ENCODE measurements around the gene PRRX2. TPM values are rescaled to one million over a fixed set of nuclear protein-coding genes. Genes with fewer than 3 reads are reported as not detected.

The PRRX2 gene
- polyA plus RNA-seq, 10 donors, result 1.7 to 9.3 (median 3.9) TPM

- DNase-seq, result peak in 2 of 3 donors; percentile 28 to 62
Observed at GRCh38 chr9:129676975-129677374, 11.5 kb downstream of the PRRX2 start.

DNA sequence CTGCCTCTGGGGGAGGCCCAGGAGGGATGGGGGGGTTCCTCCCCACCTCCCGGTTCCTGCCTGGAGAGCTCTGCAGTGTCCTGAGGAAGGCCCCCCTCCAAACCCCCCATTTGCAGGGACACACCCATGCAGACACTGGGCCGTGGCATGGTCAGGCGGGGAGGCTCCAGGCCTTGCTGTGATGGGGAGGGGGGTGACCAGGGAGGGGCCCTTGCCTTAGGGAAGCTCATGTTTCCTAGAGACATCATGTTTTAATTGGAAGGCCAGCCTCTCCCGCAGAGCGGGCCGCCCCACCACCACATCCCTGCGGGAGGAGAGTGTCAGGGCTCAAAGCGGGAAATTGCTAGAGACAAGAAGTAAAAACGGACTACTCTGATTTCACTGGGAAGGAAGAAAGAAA is 12.0 kb downstream of the PRRX2 start:
- DNase-seq, result peak in 2 of 3 donors; percentile 41 to 79

DNA sequence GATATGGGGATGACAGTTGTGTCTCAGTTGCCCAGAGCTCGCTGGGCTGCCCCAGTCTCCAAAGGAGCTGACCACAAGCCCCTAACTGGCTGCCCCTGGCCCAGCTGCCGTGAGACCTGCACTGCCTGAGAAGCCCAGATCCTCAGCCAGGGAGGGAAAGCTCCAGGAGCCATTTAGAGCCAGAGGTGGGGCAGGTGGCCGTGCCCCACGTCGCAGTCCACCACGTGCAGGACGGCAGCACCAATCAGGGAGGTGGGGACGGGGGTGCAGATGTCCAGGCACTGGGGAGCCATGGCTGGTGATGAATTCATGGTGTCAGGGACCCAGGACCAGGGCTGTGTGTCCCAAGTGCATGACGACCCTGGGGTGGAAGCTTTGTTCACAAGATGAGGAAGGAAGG is 13.4 kb downstream of the PRRX2 start:
- DNase-seq, result no peak

GRCh38 chr9:129679537-129679936 is 14.1 kb downstream of the PRRX2 start:
- no peak for DNase-seq

- DNase-seq, result no peak
Observed at GRCh38 chr9:129681924-129682323, 16.5 kb downstream of the PRRX2 start.

- no peak for DNase-seq
Observed at GRCh38 chr9:129682381-129682780, 16.9 kb downstream of the PRRX2 start.

DNA sequence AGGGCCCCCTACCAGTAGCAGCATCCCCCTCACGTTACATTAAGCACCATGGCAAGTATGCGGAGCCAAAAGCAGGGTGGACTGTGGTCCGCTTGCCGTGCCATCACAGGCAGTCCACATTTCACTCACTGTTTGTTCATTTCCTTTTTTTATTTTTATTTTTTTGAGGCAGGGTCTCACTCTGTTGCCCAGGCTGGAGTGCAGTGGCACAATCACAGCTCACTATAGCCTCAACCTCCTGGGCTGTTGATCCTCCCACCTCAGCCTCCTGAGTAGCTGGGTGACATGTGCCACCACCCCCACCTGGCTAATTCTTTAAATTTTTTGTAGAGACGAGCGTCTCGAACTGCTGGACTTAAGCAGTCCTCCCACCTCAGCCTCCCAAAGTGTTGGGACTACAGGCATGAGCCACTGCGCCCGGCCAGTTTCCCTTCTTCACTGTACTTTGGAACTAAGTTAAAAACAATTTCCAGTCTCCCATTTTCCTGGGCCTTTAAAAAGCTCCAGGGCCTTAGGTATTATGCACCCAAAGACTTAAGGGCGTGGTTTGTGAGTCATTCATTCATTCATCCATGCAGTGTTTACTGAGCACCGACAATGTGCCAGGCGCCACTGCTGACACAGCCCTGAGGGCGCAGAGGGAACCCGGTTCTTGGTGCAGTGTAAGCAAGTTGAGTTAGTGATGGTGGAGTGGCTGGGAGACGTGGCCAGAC is 19.9 kb downstream of the PRRX2 start:
- DNase-seq, result no peak

DNA sequence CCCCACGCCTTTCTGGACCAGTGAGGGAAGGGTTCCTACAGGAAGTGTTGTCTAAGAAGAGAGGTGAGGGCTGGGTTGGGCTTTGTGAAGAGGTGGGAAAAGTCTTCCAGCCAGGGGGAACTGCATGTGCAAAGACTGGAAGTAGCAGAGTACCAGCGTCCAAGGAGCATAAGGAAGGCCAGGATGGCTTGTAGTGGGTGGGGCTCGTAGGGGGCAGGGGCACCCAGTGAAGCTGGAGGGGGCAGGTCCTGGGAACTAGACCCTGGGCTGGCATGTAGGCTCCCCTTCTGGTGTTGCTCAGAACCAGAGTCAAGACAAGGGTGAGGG is 20.4 kb downstream of the PRRX2 start:
- no peak for DNase-seq

DNA sequence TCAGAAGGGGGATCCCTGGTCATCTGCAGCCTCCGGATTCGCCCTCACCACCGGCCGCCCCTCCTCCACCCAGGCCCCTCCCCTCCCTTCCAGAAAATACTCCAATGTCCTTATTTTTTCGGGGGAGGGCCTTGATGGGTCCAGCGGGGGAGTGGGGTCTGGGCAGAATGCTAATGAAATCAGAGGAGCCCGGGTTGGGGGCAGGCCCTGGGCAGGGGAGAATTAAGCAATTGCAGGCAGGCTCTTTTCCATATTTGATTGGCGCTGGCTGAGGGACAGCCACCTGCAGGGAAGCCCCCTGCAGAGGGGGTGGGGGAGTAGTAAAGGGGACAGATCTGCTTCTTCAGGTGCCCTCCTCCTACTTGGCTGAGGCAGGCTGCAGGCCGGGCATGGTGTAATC is 21.3 kb downstream of the PRRX2 start:
- no peak for DNase-seq

DNA sequence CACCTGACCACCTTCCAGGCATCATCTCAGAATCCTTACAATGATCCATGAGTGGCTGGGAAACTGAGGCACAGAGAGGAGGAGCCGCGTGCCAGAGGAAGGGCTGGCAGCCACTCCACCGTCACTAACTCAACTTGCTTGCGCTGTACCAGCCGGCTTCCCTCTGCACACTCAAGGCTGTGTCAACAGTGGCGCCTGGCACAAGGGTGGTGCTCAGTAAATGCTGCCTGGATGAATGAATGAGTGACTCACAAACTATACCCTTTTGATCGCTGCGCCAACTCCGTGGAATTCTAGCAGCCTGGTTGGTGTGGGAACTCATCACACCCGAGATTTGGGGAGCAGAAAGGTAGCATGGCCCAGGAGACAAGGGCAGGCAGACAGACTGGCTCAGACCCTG is 21.9 kb downstream of the PRRX2 start:
- no peak for DNase-seq

DNA sequence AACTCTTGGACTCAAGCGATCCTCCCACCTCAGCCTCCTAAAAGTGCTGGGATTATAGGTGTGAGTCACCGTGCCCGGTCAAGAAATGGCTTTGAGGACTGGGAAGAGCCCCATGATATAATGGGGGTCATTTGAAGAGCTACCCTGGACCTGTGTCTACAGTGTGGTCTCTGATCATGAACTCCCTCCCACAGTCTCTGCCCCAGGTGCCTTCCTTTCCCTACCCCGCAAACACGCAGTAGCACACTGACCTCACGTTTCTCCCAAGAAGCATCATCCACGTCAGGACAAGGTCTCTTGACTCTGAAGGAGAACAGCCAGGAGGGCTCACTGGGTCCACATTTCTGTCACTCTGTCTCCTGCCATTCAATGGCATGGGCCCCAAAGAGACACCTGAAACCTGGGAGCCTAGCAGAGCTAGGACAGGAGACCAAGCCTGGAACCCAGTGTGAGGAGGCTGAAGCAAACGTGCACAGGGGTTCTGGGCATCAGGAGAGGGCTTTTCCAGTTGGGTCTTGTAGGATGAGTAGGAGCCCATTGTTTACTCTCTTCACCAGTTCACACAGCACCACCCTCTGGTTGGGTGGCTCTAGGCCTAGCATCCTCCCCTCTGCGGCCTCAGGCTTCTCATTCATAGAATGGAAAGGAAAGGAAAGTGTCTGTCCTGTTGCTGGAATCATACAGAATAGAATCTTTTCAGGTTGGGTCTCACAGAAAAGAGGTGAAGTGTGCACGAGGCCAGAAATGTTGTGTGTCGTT is 23.0 kb downstream of the PRRX2 start:
- no peak for DNase-seq

DNA sequence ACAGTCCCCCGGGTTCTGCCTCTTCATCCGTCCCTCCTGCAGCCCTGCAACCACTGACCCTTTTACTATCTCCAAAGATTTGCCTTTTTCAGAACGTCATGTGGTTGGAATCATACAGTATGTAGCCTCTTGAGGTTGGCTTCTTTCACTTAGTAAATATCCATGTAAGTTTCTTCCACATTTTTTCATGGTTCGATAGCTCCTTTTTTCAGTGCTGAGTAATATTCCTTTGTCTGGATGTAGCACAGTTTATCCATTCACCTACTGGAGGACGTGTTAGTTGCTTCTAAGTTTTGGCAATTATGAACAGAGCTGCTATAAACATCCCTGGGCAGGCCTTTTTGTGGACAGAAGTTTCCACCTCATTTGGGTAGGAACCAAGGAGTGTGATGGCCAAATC is 27.1 kb downstream of the PRRX2 start:
- DNase-seq, result no peak

DNA sequence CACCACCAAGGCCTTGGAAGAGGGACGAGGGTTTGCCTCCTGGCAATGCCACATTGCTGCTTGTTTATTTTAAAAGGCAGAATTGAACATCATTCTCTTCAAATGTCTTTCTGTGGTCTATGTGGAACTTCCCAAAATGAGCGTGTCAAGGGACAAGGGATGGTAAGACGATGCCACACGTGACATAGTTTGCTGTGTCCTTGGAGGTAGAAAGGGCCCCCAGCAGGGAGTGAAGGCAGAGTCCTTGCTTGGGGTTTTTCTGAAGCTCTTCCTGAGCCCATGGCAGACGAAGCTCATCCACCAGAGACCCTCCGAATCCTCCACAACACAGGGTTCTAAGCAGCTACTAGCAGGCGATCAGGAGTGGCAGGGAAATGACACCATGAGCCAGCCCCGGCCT is 28.3 kb downstream of the PRRX2 start:
- no peak for DNase-seq

- no peak for DNase-seq
Observed at GRCh38 chr9:129694243-129694646, 28.8 kb downstream of the PRRX2 start.

GRCh38 chr9:129695870-129696269 is 30.4 kb downstream of the PRRX2 start:
- DNase-seq, result no peak

DNA sequence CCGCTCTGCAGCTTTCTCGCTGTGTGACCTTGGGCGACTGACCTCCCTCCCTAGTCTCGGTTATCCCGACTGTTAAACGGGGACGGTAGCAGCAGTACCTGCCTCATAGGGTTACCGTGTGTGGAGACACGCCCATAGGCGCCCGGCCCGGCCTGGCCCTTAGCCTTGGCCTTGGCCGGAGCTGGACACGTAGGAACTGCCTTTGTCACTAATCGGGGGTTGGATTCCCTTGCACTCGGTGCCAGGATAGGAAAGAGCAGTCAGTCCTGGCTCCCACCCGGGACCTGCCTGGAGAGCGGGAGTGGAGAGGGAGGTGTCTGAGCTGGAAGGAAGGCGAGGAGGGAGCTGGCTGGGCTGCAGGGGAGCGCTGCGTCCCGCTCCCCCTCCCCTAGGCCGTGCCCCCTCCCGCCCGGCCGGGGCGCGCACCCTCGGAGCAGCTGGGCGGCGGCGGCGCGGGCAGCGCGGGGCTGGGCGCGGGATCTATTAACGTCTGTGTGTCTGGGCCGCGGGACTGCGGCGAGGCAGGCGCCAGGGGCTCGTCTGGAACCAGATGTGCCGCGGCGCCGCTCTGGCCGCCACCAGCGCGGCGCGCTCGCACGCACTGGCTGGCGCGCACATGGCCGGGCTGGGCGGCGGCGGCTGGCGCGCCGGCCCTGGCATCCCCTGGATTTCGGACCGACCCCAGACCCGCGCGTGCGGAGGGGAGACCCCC is 31.7 kb downstream of the PRRX2 start:
- DNase-seq, result peak; percentile 64 to 77 (median 71)

DNA sequence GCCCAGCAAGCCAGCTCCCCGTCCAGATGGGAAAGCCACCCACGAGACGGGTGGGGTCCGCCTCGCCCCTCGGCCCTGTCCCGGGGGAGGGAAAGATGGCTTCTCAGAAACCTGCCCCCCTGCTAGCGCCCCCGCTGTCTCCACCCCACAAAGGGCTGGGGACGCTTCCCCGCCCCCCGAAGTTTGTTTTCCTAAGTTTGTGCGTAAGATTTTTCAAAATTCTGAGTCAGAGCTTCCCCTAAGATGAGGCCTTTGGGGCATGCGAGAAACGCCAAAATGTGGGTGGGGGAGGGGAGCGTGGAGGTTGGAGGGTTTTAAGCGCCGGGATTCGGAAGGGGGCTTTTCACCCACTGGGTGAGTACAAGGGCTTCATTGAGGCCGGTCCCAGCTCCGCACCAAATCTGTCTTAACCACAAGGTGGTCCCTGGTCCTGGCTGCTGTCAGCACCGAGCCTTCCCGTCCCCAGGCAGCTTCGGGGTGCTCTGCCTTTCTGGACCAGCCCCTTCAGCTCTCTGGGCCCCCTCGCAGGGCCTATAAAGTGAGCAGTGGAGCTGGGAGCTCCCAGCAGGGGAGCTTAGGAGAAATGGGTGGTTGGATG is 32.3 kb downstream of the PRRX2 start:
- peak; percentile 65 to 92 (median 79) for DNase-seq

- DNase-seq, result no peak
Observed at GRCh38 chr9:129698254-129698757, 32.9 kb downstream of the PRRX2 start.

DNA sequence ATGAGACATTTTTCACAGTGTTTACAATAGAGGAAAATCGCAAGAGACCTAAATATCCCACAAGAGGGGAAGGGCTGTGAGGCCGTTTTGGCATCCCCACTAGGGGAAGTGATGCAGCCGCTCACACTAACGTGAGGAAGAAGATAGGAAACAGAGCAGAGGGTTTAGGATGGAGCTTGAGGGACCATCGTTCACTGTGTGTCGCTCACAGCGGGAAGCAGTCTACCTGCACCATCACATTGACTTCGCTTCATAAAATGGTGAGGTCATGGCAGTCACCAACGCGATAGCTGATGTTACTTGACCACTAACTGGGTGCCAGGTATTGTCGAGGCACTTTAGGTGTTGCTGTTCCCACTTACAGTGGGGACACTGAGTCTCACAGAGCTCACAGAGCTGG is 35.6 kb downstream of the PRRX2 start:
- no peak for DNase-seq

DNA sequence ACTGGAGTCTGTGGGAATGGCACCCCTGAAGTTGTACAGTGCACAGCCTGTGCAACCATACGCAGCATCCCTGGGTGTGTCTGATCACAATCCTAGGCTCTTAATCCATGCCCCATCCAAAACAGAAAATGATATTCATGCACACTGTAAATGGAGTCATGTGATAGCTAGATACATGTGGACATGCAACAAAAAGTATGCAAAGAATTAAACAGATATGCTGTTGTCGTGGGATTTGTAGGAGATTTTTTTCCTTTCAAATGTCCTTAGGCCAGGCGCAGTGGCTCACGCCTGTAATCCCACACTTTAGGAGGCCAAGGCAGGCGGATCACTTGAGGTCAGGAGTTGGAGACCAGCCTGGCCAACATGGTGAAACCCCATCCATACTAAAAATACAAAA is 36.1 kb downstream of the PRRX2 start:
- no peak for DNase-seq

- DNase-seq, result peak in 2 of 3 donors; percentile 49 to 72
Observed at GRCh38 chr9:129702589-129703520, 37.4 kb downstream of the PRRX2 start.

Data from muscle of back (tissue), 11 donors.